GM12864 (cell line): Measurements from ENCODE around the gene ITPKC.
"Not testable (repeated sequence)": the region's sequence is repeated elsewhere in the genome, so short reads cannot be mapped to it uniquely, and the experiment has no call there.

Experiments used
- DNase-seq: peaks from one replicate; pipeline ENCODE4 v3.0.0-alpha.2; 2011; ENCODE audit warnings: low read depth
- H3K4me3 ChIP-seq: 2 replicates; pipeline ENCODE4 v1.5.1; 2011; ENCODE audit warnings: mild to moderate bottlenecking, low read depth, low read length, control low read depth
- CTCF ChIP-seq: IDR thresholded peaks from 2 replicates; pipeline ENCODE4 v1.5.1; 2011; ENCODE audit warnings: low read depth, mild to moderate bottlenecking, moderate library complexity, low read length, control low read depth, inconsistent platforms; ENCODE audit errors: missing control alignments

Gene ITPKC

DNA sequence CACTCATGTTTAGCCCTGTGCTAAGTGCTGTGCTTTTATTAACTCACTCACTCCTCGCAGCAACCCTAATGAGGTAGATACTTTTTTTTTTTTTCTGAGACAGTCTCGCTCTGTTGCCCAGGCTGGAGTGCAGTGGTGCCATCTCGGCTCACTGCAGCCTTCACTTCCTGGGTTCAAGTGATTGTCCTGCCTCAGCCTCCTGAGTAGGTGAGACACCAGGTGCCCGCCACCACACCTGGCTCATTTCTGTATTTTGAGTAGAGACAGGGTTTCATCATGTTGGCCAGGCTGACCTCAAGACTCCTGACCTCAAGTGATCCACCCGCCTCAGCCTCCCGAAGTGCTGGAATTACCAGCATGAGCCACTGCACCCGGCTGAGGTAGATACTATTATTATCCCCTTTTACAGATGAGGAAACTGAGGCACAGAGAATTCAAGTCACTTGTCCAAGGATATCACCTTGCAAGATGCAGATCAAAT, 2.5 kb downstream of the ITPKC start:
- peak overlapping the region; percentile 83; the same call in 1 of the 2 replicates for H3K4me3 ChIP-seq
- DNase-seq, result no peak
- no peak for TF ChIP-seq CTCF

GRCh38 chr19:40721140-40721486, 4.2 kb downstream of the ITPKC start:
- H3K4me3 ChIP-seq, result no peak overlapping the region
- TF ChIP-seq CTCF, result no peak
- DNase-seq, result no peak

- no peak overlapping the region for H3K4me3 ChIP-seq
- no peak for TF ChIP-seq CTCF
- no peak for DNase-seq
These were observed 5.2 kb downstream of the ITPKC start for GRCh38 chr19:40721936-40722661.

GRCh38 chr19:40723661-40724254, 6.8 kb downstream of the ITPKC start:
- no peak overlapping the region for H3K4me3 ChIP-seq
- no peak for TF ChIP-seq CTCF
- no peak for DNase-seq

DNA sequence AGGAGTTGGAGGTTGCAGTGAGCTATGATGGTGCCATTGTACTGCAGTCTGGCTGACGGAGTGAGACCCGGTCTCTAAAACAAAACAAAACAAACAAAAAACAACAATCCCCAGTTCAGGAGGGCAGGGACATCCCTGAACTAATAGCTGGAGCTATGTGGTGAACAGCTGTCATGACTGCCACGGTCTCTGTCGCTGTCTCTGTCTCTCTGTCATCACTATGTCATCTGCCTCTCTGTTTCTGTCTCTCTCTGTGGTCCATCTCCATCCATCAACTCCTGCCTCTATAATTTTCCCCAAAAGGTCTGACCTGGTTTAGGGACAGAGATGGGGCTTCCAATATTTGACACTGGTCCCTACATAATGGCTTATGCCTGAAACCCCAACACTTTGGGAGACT, 7.4 kb downstream of the ITPKC start:
- no peak for TF ChIP-seq CTCF
- no peak for DNase-seq
- H3K4me3 ChIP-seq, result no peak overlapping the region

DNA sequence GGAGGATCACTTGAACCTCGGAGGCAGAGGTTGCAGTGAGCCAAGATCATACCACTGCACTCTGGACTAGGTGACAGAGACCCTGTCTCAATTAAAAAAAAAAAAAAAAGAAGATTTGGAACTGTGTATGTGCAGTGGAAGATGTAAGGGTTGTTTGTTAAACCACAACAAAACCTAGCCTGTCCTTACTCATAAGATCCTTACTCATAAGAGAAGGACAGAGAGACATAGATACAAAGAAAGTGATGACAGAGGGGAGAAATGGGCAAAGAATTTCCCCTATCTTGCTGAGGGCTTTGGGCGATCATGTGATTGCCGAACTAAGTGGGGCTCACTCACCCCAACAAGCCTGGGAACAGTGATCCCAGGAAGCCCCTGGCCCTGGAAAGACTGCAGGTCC, 7.9 kb downstream of the ITPKC start:
- DNase-seq, result no peak
- TF ChIP-seq CTCF, result no peak
- no peak overlapping the region for H3K4me3 ChIP-seq

DNA sequence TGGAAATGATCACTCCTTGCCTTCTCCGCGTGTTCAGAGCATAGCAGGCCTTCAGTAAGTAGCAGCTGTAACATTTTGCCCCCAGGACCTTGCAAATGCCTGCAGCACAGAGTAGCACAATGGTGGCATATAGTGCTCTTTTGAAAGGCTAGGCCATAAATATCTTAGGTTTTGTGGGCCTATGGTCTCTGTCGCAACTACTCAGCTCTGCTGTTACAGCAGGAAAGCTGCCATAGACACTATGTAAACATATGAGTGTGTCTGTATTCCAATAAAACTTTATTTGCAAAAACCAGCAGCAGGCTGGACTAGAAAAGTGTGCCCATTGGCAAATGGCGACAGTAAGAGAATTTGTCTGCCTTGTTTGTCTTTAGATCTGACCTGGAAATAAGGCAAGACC, 9.4 kb downstream of the ITPKC start:
- no peak for DNase-seq
- H3K4me3 ChIP-seq, result no peak overlapping the region
- TF ChIP-seq CTCF, result no peak

DNA sequence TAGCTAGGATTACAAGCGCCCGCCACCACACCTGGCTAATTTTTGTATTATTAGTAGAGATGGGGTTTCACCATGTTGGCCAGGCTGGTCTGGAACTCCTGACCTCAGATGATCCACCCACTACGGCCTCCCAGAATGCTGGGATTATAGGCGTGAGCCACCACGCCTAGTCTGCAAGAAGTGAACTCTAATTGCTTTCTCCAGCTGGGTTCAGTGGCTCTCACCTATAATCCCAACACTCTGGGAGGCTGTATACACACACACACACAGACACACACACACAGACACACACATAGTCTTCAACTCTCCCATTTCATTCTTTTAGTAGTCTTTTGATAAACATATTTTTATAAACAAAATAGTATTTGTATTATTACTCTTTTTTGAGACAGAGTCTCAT, 13.2 kb downstream of the ITPKC start:
- not testable (repeated sequence) for DNase-seq, H3K4me3 ChIP-seq

DNA sequence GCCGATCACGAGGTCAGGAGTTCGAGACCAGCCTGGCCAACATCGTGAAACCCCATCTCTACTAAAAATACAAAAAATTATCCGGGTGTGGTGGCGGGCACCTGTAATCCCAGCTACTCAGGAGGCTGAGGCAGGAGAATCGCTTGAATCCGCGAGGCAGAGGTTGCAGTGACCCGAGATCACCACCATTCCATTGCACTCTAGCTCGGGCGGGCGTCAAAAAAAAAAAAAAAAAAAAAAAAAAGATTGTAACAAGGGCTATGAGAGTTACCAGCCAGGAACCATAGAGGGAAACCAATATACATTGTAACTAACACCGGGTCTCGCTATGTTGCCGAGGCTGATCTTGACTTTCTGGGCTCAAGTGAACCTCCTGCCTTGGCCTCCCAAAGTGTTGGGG, 15.4 kb downstream of the ITPKC start:
- DNase-seq, H3K4me3 ChIP-seq: not testable (repeated sequence)
